Bronchial epithelial cell (primary cell): ENCODE data around the gene PLEKHM3. TPM values are rescaled to one million over a fixed set of nuclear protein-coding genes. Genes with fewer than 3 reads are reported as not detected.

Experiments used
- DNase-seq: peaks from one replicate; pipeline ENCODE4 v3.0.0-alpha.2; 2010; ENCODE audit warnings: low read depth
- FAIRE-seq: peaks from 2 replicates; lab custom pipeline; 2011; peaks lifted over from hg19 to GRCh38; lab: Jason Lieb, UNC
- H3K27me3 ChIP-seq: 2 replicates; pipeline ENCODE4 v1.5.1; 2011; ENCODE audit warnings: low read length; ENCODE audit not compliant: control insufficient read depth, insufficient read depth
- H3K36me3 ChIP-seq: 2 replicates; pipeline ENCODE4 v1.5.1; 2011; ENCODE audit warnings: low read length; ENCODE audit not compliant: control insufficient read depth, insufficient read depth
- H3K4me3 ChIP-seq: 2 replicates; pipeline ENCODE4 v1.5.1; 2011; ENCODE audit warnings: mild to moderate bottlenecking, low read depth, low read length, control low read depth
- total RNA-seq: library from RNA; depleted of rRNA; stranded (reverse); fragments of >200 nt; gene quantifications from 2 replicates; pipeline ENCODE4 v1.2.1, GENCODE V29; 2014
- TF ChIP-seq, protein P1 (sequence below): IDR thresholded peaks from 2 replicates; pipeline ENCODE4 v1.5.1; 2011; ENCODE audit warnings: mild to moderate bottlenecking, moderate library complexity, low read length, control low read depth, inconsistent platforms; ENCODE audit not compliant: insufficient read depth, severe bottlenecking

The PLEKHM3 gene
- total RNA-seq, 1 donor from 2014 or later = 9.5 TPM

DNA sequence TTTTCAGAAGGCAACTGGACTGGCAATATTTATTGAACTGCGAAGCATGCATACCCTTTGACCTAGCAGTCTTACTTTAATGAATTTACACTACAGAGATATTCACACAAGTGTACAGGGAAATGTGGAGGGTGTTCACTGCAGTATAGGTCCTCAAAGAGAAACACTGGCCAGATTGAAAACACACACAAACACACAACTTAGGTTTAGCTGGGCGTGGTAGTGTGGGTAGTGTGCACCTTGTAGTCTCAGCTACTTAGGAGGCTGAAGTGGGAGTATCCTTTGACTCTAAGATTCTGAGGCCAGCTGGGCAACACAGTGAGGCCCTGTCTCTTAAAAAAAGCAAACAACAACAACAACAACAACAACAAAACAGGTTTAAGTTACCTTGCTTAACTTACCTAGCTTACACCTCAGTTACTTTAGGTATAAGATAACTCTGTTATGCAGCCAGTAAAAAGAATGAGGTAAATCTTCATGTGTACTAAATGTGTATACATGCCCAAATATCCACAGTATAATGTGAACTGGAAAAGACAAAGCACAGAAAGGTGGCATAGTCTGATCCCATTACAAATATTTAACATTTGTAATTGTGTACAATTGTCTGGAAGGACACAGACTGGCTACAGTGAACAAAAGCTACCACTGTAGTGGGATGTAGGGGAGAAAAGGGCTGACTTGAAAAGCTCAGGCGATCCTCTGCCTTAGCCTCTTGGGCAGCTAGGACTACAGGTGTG is 149.7 kb downstream of the PLEKHM3 start:
- Histone ChIP-seq H3K36me3 (no peaks in the 10 kb centered on the region), H3K4me3 (no peak overlapping the region), H3K27me3 (no peaks in the 10 kb centered on the region)
- TF ChIP-seq, protein P1, sequence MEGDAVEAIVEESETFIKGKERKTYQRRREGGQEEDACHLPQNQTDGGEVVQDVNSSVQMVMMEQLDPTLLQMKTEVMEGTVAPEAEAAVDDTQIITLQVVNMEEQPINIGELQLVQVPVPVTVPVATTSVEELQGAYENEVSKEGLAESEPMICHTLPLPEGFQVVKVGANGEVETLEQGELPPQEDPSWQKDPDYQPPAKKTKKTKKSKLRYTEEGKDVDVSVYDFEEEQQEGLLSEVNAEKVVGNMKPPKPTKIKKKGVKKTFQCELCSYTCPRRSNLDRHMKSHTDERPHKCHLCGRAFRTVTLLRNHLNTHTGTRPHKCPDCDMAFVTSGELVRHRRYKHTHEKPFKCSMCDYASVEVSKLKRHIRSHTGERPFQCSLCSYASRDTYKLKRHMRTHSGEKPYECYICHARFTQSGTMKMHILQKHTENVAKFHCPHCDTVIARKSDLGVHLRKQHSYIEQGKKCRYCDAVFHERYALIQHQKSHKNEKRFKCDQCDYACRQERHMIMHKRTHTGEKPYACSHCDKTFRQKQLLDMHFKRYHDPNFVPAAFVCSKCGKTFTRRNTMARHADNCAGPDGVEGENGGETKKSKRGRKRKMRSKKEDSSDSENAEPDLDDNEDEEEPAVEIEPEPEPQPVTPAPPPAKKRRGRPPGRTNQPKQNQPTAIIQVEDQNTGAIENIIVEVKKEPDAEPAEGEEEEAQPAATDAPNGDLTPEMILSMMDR = no peak
- DNase-seq (no peak), FAIRE-seq (no peak)

DNA sequence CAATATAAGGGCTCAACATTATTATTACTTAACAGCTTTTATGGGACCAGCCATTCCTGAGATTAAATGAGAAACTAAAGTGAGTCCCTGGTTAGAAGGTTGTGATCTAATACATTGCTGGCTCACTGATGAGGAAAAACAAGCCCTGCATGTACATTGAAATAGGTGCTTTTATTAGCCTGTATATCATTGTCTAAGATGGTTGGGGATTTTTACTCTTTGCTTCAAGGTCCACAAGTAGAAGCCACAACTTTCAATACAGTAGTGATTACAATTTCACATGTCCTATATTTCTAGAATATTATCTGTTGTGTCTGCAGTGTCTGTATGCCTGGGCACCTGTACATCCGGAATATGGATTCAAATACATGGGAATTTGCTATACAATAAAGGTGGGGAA is 151.5 kb downstream of the PLEKHM3 start:
- DNase-seq = no peak
- H3K27me3 ChIP-seq = no peaks in the 10 kb centered on the region
- TF ChIP-seq, protein P1 = no peak
- FAIRE-seq = no peak
- H3K36me3 ChIP-seq = no peaks in the 10 kb centered on the region
- no peak overlapping the region for H3K4me3 ChIP-seq

DNA sequence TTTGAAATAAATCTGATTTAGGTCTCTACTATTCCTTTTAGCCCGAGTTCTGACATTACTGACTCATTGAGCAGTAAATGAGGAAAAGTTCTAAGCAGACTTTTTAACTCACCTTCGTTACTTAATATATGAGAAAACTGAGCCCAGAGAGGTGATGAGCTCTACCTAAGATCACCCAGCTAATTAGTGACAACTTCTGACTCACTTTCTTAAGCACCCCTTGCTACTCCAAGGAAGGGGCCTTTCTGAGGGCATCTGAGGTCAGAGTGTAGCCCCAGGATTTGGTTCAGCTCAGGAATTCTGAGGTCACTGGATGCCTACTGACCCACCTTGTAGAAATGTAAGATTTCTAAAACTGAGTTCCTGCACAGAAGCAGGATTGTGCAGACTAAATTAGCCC is 153.4 kb downstream of the PLEKHM3 start:
- DNase-seq (no peak), FAIRE-seq (no peak)
- H3K27me3 ChIP-seq = no peaks in the 10 kb centered on the region
- TF ChIP-seq, protein P1 = no peak
- H3K4me3 ChIP-seq = no peak overlapping the region
- no peaks in the 10 kb centered on the region for H3K36me3 ChIP-seq

DNA sequence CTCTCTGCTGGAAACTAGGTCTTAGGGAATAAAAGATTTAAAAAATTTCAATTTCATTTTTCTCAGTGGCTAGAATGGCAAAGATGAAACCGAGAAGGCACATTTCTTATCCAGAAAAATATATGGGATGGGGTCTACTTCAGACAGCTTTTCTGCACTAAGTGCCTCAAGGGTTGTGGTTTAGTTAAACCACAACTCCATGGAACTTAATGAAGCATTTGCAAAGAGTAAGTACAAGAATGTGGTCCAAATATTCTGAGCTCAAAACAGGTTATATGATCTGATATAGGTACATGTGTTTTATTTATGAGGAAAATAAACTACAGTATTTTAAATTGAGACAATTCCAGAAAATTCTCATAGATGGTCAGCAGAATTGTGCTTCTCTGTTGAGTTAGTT is 153.8 kb downstream of the PLEKHM3 start:
- DNase-seq (no peak), FAIRE-seq (no peak)
- H3K36me3 ChIP-seq = no peaks in the 10 kb centered on the region
- no peaks in the 10 kb centered on the region for H3K27me3 ChIP-seq
- TF ChIP-seq, protein P1 = no peak
- no peak overlapping the region for H3K4me3 ChIP-seq

DNA sequence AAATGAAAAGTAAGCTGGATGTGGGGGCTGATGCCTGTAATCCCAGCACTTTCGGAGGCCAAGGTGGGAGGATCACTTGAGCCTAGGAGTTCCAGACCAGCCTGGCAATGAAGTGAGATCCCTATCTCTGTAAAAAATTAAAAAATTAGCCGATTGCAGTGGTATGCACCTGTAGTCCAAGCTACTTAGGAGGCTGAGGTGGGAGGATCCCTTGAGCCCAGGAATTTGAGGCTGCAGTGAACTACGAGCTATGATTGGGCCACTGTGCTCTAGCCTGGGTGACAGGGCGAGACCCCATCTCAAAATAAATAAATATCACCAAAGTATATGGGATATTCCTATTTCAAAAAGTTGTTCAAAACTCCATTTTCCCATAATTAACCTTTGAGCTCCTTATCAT is 154.5 kb downstream of the PLEKHM3 start:
- FAIRE-seq = no peak
- DNase-seq = no peak
- Histone ChIP-seq H3K4me3 (no peak overlapping the region), H3K36me3 (no peaks in the 10 kb centered on the region), H3K27me3 (no peaks in the 10 kb centered on the region)
- TF ChIP-seq, protein P1 = no peak
